DND-41 (cell line): Measurements from ENCODE around the gene LAG3.
A peak's percentile ranks its signal among the peaks of the same experiment; 100 is the strongest.

Source experiments
- ATAC-seq: fragments of 200-7000 bp; cut with Tn5 transposase; 3 replicates; pipeline ENCODE4 v1.9.1; 2021; ENCODE audit warnings: low read depth; ENCODE audit not compliant: insufficient read depth
- DNase-seq: peaks from one replicate; pipeline ENCODE4 v3.0.0-alpha.2; 2020
- H2AFZ ChIP-seq: 2 replicates; pipeline ENCODE4 v1.6.0; 2012; ENCODE audit warnings: low read depth, low read length
- H3K27ac ChIP-seq: 2 replicates; pipeline ENCODE4 v1.5.1; 2012; ENCODE audit warnings: low read length, inconsistent platforms
- H3K27me3 ChIP-seq: fragments of 200-600 bp; sonication (generic); 2 replicates; pipeline ENCODE4 v1.6.0; 2012; ENCODE audit warnings: low read length, mild to moderate bottlenecking, inconsistent platforms; ENCODE audit not compliant: insufficient read depth, poor library complexity
- H3K36me3 ChIP-seq: 2 replicates; pipeline ENCODE4 v1.5.1; 2012; ENCODE audit warnings: low read length, inconsistent platforms; ENCODE audit not compliant: insufficient read depth
- H3K4me1 ChIP-seq: 2 replicates; pipeline ENCODE4 v1.5.1; 2012; ENCODE audit warnings: mild to moderate bottlenecking, low read length; ENCODE audit not compliant: insufficient read depth
- H3K4me2 ChIP-seq: 2 replicates; pipeline ENCODE4 v1.6.0; 2012; ENCODE audit warnings: mild to moderate bottlenecking, moderate library complexity, low read length, inconsistent platforms; ENCODE audit not compliant: insufficient read depth
- H3K4me3 ChIP-seq, 2 experiments: fragments of 200-600 bp in 1 of 2; shearing (Covaris generic) in 1 of 2; 2 replicates each; pipeline ENCODE4 v1.5.1; 2012 to 2016; ENCODE audit warnings: inconsistent platforms in 2 of 2, low read length in 2 of 2, mild to moderate bottlenecking in 2 of 2, low read depth in 1 of 2, moderate library complexity in 1 of 2
- H3K79me2 ChIP-seq: 2 replicates; pipeline ENCODE4 v1.6.0; 2012; ENCODE audit warnings: low read length, inconsistent platforms; ENCODE audit not compliant: insufficient read depth
- H3K9ac ChIP-seq: 2 replicates; pipeline ENCODE4 v1.6.0; 2012; ENCODE audit warnings: low read depth, mild to moderate bottlenecking, inconsistent platforms, low read length, moderate library complexity
- H3K9me3 ChIP-seq: 2 replicates; pipeline ENCODE4 v1.5.1; 2012; ENCODE audit warnings: low read length, moderate library complexity, mild to moderate bottlenecking, inconsistent platforms; ENCODE audit not compliant: insufficient read depth, severe bottlenecking
- H4K20me1 ChIP-seq: 2 replicates; pipeline ENCODE4 v1.6.0; 2012; ENCODE audit warnings: low read length; ENCODE audit not compliant: insufficient read depth
- CTCF ChIP-seq: IDR thresholded peaks from 2 replicates; pipeline ENCODE4 v1.5.1; 2012; ENCODE audit warnings: borderline replicate concordance, low read length, moderate library complexity, mild to moderate bottlenecking; ENCODE audit not compliant: poor library complexity, severe bottlenecking; ENCODE audit errors: extremely low read depth
- EZH2 ChIP-seq: IDR thresholded peaks from 3 replicates; pipeline ENCODE4 v1.6.1; 2012; ENCODE audit warnings: borderline replicate concordance, low read depth, mild to moderate bottlenecking, moderate library complexity, low read length, inconsistent platforms; ENCODE audit not compliant: severe bottlenecking

The LAG3 gene

GRCh38 chr12:6724409-6724797, 47.9 kb upstream of the LAG3 start:
- TF ChIP-seq EZH2 (no peak), CTCF (no peak)

GRCh38 chr12:6725350-6725749, 47.0 kb upstream of the LAG3 start:
- Histone ChIP-seq H3K79me2 (peaks cover 14% of the 10 kb centered on the region), H3K4me1 (peaks cover 29% of the 10 kb centered on the region), H3K9me3 (no peaks in the 10 kb centered on the region), H3K4me2 (peak overlapping the region; percentile 90), H4K20me1 (no peaks in the 10 kb centered on the region), H3K9ac (peak overlapping the region; percentile 62; the same call in 1 of the 2 replicates), H3K27ac (no peak overlapping the region), H3K4me3 (peak overlapping the region in 1 of 2 experiments; percentile 69; a peak in 2 of 4 replicates), H3K27me3 (no peaks in the 10 kb centered on the region), H3K36me3 (peaks cover 29% of the 10 kb centered on the region), H2AFZ (no peak overlapping the region)
- DNase-seq (no peak), ATAC-seq (no peak)
- no peak for TF ChIP-seq CTCF
- no peak for TF ChIP-seq EZH2

More at GRCh38 chr12:6724409-6724797, 47.9 kb upstream of the LAG3 start:
- H3K9ac ChIP-seq: peak overlapping the region; percentile 62
- H3K4me2 ChIP-seq: peak overlapping the region; percentile 90
- H3K79me2 ChIP-seq: peaks cover 14% of the 10 kb centered on the region
- ATAC-seq (peak; percentile 25), DNase-seq (peak; percentile 48)
- H3K27me3 ChIP-seq: no peaks in the 10 kb centered on the region
- H3K27ac ChIP-seq: peak overlapping the region; percentile 77
- peak overlapping the region; percentile 30 to 69; a peak in 3 of 4 replicates for H3K4me3 ChIP-seq
- peak overlapping the region; percentile 85 for H2AFZ ChIP-seq
- H4K20me1 ChIP-seq: no peaks in the 10 kb centered on the region
- no peaks in the 10 kb centered on the region for H3K9me3 ChIP-seq
- H3K4me1 ChIP-seq: peaks cover 29% of the 10 kb centered on the region
- H3K36me3 ChIP-seq: peaks cover 20% of the 10 kb centered on the region

- Histone ChIP-seq H3K27ac (no peak overlapping the region), H3K79me2 (peaks cover 14% of the 10 kb centered on the region), H4K20me1 (no peaks in the 10 kb centered on the region), H3K9me3 (no peaks in the 10 kb centered on the region), H3K36me3 (peaks cover 46% of the 10 kb centered on the region), H3K4me3 (no peak overlapping the region), H2AFZ (no peak overlapping the region), H3K27me3 (no peaks in the 10 kb centered on the region), H3K9ac (no peak overlapping the region), H3K4me1 (peaks cover 15% of the 10 kb centered on the region), H3K4me2 (no peak overlapping the region)
- DNase-seq: no peak
- no peak for ATAC-seq
- TF ChIP-seq CTCF (no peak), EZH2 (no peak)
Observed at GRCh38 chr12:6729186-6729585, 43.1 kb upstream of the LAG3 start.

- Histone ChIP-seq H3K27ac (no peak overlapping the region), H2AFZ (no peak overlapping the region), H3K4me3 (no peak overlapping the region), H3K36me3 (peaks cover 51% of the 10 kb centered on the region), H3K79me2 (peaks cover 6% of the 10 kb centered on the region), H3K4me2 (no peak overlapping the region), H3K9me3 (no peaks in the 10 kb centered on the region), H4K20me1 (no peaks in the 10 kb centered on the region), H3K27me3 (no peaks in the 10 kb centered on the region), H3K4me1 (peaks cover 5% of the 10 kb centered on the region; the same call in 1 of the 2 replicates), H3K9ac (no peak overlapping the region)
- DNase-seq: no peak
- ATAC-seq: no peak
- TF ChIP-seq EZH2 (no peak), CTCF (no peak)
Observed at GRCh38 chr12:6730169-6730568, 42.2 kb upstream of the LAG3 start.
